Right cardiac atrium (tissue), 5 donors: ENCODE results near the gene MYO16. TPM values are rescaled to one million over a fixed set of nuclear protein-coding genes. Genes with fewer than 3 reads are reported as not detected.
"Not testable (repeated sequence)": the region's sequence is repeated elsewhere in the genome, so short reads cannot be mapped to it uniquely, and the experiment has no call there.

ENCODE experiments used
- ATAC-seq, 2 donors: fragments of 200-7000 bp; cut with Tn5 transposase; one replicate each; pipeline versions ENCODE4 v1.8.0 to v1.9.1; 2020; ENCODE audit warnings: moderate library complexity in 2 of 2, mild to moderate bottlenecking in 1 of 2
- DNase-seq, 3 donors: peaks; one replicate each; pipeline ENCODE4 v3.0.0-alpha.2; 2020
- H3K27ac ChIP-seq: one replicate; pipeline ENCODE4 v1.5.1; 2013; ENCODE audit warnings: mild to moderate bottlenecking, low read length, control low read depth, moderate library complexity
- H3K27me3 ChIP-seq: one replicate; pipeline ENCODE4 v1.6.1; 2013; ENCODE audit not compliant: control insufficient read depth, insufficient read depth
- H3K4me1 ChIP-seq: one replicate; pipeline ENCODE4 v1.6.1; 2013; ENCODE audit warnings: low read length; ENCODE audit not compliant: control insufficient read depth, insufficient read depth
- H3K4me3 ChIP-seq: one replicate; pipeline ENCODE4 v1.5.1; 2013; ENCODE audit warnings: low read length, control low read depth
- H3K9me3 ChIP-seq: one replicate; pipeline ENCODE4 v1.6.1; 2013; ENCODE audit warnings: low read length; ENCODE audit not compliant: control insufficient read depth
- WGBS: extraction: QIAGEN DNeasy Blood & Tissue Kit; methylation state at CpG from one replicate; pipeline ENCODE4 v1.1.7; 2013; 5-methylcytosine and 5-hydroxymethylcytosine counted together
- intact Hi-C, 4 donors: fragments of 100-400 bp; cut with DNase I; formaldehyde crosslinking; loops; one replicate each; pipeline versions ENCODE4 v1.11.0 to v1.14.0; 2022 to 2023
- polyA plus RNA-seq: library from polyadenylated mRNA; stranded (reverse); fragments of 200-250 nt; gene quantifications from one replicate; pipeline ENCODE4 v1.2.3, GENCODE V29; 2013
- total RNA-seq, 4 donors: library from RNA; stranded (reverse); fragmentation: NEBNext Ultra II Directional; extraction: Animal tissue kit (Norgen Biotek cat#: 25700); gene quantifications; one replicate each; pipeline ENCODE4 v1.2.1, GENCODE V29; 2021
- donor health status: healthy with polysubstance abuse.
- donor health status: DM: no; HTN: yes; CAD: no.
- donor health status: DM: no; HTN: no; CAD: no.
- donor health status: DM: no; HTN: yes; CAD: no; lungs with severe emphysema.
- donor health status: DM: yes; HTN: yes; CAD: no.

Gene MYO16
- total and polyA plus RNA-seq, 5 donors, result 0.82 to 5.9 (median 1.6) TPM

DNA sequence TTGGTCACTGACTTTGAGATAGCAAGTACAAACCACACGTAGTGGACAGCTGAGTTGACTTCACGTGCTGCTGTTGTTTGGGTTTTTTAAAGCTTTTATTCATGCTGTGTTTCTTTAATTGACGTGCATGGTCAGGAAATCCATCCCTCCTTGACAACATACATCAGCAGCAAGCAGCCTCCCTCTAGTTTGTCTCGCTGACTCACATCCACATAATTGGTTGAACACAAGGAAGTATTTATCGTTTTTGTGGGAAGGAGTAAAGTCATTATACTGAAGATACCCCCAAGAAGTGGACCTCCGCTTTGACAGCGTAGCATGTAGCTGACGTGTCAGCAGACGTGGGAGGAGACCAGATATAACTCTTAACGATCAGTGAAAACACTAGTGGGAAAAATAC lies 355.8 kb downstream of the MYO16 start:
- Histone ChIP-seq H3K27me3 (no peaks in the 10 kb centered on the region), H3K27ac (no peak overlapping the region), H3K9me3 (no peaks in the 10 kb centered on the region), H3K4me3 (no peak overlapping the region), H3K4me1 (no peaks in the 10 kb centered on the region)
- intact Hi-C loops, result no loop called here
- DNase-seq (no peak), ATAC-seq (no peak)
- 67% methylated on average over 10 of the region's 10 CpGs for WGBS

- 39% methylated on average over 4 of the region's 4 CpGs for WGBS
- DNase-seq (no peak), ATAC-seq (peak in 1 of 2 donors; percentile 52)
- Histone ChIP-seq H3K27ac (no peak overlapping the region), H3K4me3 (no peak overlapping the region), H3K4me1 (no peaks in the 10 kb centered on the region), H3K27me3 (no peaks in the 10 kb centered on the region), H3K9me3 (no peaks in the 10 kb centered on the region)
- intact Hi-C loops, result no loop called here
Observed at GRCh38 chr13:108987517-108987916, 358.1 kb downstream of the MYO16 start.

DNA sequence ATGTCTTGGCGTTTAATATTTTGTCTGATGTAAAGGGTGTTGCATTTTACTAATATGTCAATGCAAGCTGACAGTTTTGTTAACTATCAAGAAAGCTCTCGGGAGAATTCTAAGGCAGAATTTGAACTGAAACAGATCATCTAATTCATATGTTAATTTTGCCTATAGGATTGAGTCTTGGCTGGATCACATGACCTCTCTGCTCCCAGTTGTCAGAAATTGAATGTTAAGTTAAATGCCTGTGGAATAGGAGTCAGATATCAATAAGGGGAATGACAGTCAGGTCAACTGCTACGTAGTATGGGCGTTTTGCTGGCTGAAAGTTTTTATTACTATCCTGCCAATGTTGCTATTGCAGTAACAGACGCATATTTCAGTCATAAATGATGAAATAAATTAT lies 358.5 kb downstream of the MYO16 start:
- no peak for ATAC-seq
- WGBS, result 63% methylated on average over 5 of the region's 5 CpGs
- DNase-seq, result no peak
- Histone ChIP-seq H3K9me3 (no peaks in the 10 kb centered on the region), H3K4me1 (no peaks in the 10 kb centered on the region), H3K27ac (no peak overlapping the region), H3K27me3 (no peaks in the 10 kb centered on the region), H3K4me3 (no peak overlapping the region)
- intact Hi-C loops, result no loop called here

DNA sequence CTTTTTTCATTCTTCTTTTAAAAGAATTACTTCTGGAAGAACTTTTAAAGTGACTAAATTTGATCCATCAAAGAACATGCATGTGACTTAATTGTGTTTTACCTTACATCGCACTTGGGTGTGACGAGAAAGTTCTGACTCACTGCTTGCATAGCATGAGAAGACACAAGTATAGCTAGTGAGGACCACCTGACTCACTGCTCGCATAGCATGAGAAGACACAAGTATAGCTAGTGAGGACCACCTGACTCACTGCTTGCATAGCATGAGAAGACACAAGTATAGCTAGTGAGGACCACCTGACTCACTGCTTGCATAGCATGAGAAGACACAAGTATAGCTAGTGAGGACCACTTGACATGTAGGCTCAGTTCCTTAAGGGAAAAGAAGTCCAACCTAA lies 362.0 kb downstream of the MYO16 start:
- WGBS, result 77% methylated on average over 3 of the region's 3 CpGs
- H3K4me3 ChIP-seq, intact Hi-C loops, ATAC-seq, H3K27ac ChIP-seq, H3K9me3 ChIP-seq, H3K27me3 ChIP-seq, H3K4me1 ChIP-seq, DNase-seq: not testable (repeated sequence)

DNA sequence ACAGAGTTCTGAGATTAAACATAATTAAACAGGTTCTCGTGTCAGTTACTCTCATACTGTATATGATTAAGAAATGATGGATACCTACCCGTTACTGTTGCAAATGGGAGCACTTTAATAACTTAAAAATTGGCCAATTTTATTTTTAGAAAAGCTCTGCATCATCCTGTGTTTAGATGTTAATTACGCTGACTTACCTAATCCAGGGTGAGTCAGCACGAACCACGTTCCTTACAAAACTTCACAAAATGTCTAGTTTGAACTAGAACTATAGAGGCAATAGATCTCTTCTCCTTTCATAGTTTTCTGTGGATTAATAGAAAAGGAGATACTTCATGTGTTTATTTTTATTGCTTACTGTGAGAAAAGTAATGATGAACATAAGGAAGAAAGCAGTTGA lies 363.9 kb downstream of the MYO16 start:
- ATAC-seq (no peak), DNase-seq (no peak)
- H3K9me3 ChIP-seq, result no peaks in the 10 kb centered on the region
- no peak overlapping the region for H3K27ac ChIP-seq
- no peak overlapping the region for H3K4me3 ChIP-seq
- intact Hi-C loops, result no loop called here
- no peaks in the 10 kb centered on the region for H3K27me3 ChIP-seq
- no peaks in the 10 kb centered on the region for H3K4me1 ChIP-seq
- WGBS, result 75% methylated on average over 5 of the region's 5 CpGs

DNA sequence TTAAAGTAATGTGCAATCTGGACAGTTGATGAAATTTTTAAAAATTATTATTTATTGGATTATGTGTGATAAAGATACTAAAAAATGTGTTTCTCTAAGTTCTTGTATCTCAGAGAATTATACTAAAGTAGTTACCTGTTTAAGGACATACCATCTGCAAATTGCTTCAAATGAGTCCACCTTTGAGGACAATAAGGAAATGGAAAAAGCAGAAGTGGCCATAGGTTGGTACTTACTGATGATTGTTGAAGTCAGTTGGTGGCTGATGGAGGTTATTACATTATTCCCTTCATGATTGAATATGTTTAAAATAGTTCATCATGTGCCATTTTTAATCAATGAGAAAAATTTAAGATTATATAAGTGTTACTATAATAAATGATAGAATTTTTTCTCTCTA lies 367.0 kb downstream of the MYO16 start:
- DNase-seq (no peak), ATAC-seq (no peak)
- no peaks in the 10 kb centered on the region for H3K9me3 ChIP-seq
- H3K4me1 ChIP-seq, result no peaks in the 10 kb centered on the region
- H3K27ac ChIP-seq, result no peak overlapping the region
- H3K4me3 ChIP-seq, result no peak overlapping the region
- no peaks in the 10 kb centered on the region for H3K27me3 ChIP-seq
- intact Hi-C loops, result no loop called here

GRCh38 chr13:109000207-109000606 lies 370.8 kb downstream of the MYO16 start:
- Histone ChIP-seq H3K4me3 (no peak overlapping the region), H3K4me1 (no peaks in the 10 kb centered on the region), H3K27me3 (no peaks in the 10 kb centered on the region), H3K9me3 (no peaks in the 10 kb centered on the region), H3K27ac (no peak overlapping the region)
- intact Hi-C loops, result no loop called here
- ATAC-seq, result no peak
- WGBS, result 63% methylated on average over 2 of the region's 2 CpGs
- no peak for DNase-seq

GRCh38 chr13:109002934-109003333 lies 373.5 kb downstream of the MYO16 start:
- ATAC-seq (no peak), DNase-seq (no peak)
- Histone ChIP-seq H3K9me3 (no peaks in the 10 kb centered on the region), H3K4me1 (no peaks in the 10 kb centered on the region), H3K27me3 (no peaks in the 10 kb centered on the region), H3K27ac (no peak overlapping the region), H3K4me3 (no peak overlapping the region)
- 81% methylated on average over 2 of the region's 2 CpGs for WGBS
- intact Hi-C loops, result no loop called here

DNA sequence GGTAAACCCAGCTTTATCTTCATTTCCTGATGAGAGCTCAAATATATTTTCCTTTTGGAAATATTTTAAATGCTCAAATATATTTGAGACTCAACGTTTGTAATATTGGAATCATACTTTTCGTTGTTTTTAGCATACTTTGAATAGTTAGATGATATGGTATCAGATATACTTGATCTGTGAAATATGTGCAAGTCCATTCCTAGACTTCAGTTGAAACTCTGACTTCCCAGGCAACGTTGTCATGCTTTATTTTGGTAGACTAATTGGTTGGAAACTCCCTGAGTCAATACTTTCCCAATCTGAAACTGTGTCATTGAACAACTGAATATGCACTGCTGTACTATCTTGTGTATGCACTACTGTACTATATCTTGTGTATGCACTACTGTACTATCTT lies 378.5 kb downstream of the MYO16 start:
- H3K4me1 ChIP-seq, result no peaks in the 10 kb centered on the region
- no peaks in the 10 kb centered on the region for H3K27me3 ChIP-seq
- WGBS, result 53% methylated on average over 3 of the region's 3 CpGs

DNA sequence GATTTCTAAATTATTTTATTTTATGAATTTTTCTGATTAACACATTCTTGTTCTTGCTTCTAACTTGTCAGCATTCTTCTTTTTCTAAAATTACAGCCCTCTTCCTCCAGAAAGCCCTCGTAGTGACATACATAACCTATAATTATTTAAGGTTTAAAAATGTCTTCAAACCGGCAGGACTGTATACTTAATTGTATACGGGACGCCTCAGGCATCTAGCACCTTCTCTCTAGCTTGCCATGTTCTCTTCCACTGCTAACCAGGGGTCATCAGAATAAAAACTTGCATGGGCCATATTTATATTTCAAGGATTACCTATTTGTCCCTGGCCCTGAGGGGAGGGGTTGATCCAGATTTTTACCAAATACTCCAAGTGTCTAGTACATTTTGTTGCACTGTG lies 380.3 kb downstream of the MYO16 start:
- intact Hi-C loops, result no loop called here
- H3K9me3 ChIP-seq, result no peaks in the 10 kb centered on the region
- no peaks in the 10 kb centered on the region for H3K27me3 ChIP-seq
- H3K27ac ChIP-seq, result no peak overlapping the region
- ATAC-seq, result no peak
- no peak overlapping the region for H3K4me3 ChIP-seq
- WGBS, result 90% methylated on average over 4 of the region's 4 CpGs
- H3K4me1 ChIP-seq, result no peaks in the 10 kb centered on the region
- no peak for DNase-seq

More for the DNA sequence above, 378.5 kb downstream of the MYO16 start:
- DNase-seq, result no peak
- intact Hi-C loops, result no loop called here
- H3K27ac ChIP-seq, result no peak overlapping the region
- ATAC-seq, result no peak
- no peak overlapping the region for H3K4me3 ChIP-seq
- H3K9me3 ChIP-seq, result no peaks in the 10 kb centered on the region

DNA sequence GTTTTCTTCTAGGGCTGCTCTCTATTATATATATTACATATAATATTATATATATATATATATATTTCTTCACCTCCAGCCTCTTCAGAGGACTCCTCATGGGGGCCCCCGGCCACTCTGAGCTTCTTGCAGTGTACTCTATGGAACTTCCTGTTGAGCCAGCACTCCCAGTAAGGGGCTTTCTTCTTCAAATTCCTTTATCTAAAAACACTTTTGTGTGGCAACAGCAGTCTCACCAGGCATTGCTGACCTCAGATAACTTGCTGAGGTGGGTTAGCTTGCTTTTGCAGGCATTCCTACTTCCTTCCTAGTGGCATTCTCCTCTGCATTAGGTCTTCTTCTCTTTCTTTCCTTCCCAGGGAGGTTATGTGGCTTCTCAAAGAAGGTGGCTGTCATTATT lies 381.5 kb downstream of the MYO16 start:
- Histone ChIP-seq H3K4me1 (no peaks in the 10 kb centered on the region), H3K4me3 (no peak overlapping the region), H3K27ac (no peak overlapping the region), H3K27me3 (no peaks in the 10 kb centered on the region), H3K9me3 (no peaks in the 10 kb centered on the region)
- ATAC-seq (no peak), DNase-seq (no peak)
- WGBS, result 40% methylated on average over 1 of the region's 1 CpG
- intact Hi-C loops, result no loop called here

DNA sequence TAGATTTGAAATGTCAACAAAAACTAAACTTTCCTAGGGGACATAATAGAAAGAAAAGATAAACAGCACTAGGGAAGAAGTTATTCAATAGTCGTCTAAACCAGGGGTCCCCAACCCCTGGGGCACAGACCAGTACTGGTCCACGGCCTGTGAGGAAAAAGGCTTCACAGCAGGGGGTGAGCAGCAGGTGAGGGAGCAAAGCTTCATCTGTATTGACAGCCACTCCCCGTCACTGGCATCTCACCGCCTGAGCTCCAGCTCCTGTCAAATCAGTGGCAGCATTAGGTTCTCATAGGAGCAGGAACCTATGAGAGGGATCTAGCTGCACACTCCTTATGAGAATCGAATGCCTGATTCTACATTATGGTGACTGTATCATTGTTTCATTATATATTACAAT lies 382.7 kb downstream of the MYO16 start:
- no peaks in the 10 kb centered on the region for H3K9me3 ChIP-seq
- H3K27me3 ChIP-seq, result no peaks in the 10 kb centered on the region
- intact Hi-C loops, result no loop called here
- 74% methylated on average over 5 of the region's 5 CpGs for whole genome bisulfite sequencing
- H3K27ac ChIP-seq, result no peak overlapping the region
- no peak overlapping the region for H3K4me3 ChIP-seq
- no peak for ATAC-seq
- no peaks in the 10 kb centered on the region for H3K4me1 ChIP-seq
- no peak for DNase-seq
